GM12875 (cell line): Measurements from ENCODE around the gene MEF2B.
"Not testable (repeated sequence)": the region's sequence is repeated elsewhere in the genome, so short reads cannot be mapped to it uniquely, and the experiment has no call there.

ENCODE experiments used
- H3K4me3 ChIP-seq: one replicate; pipeline ENCODE4 v1.5.1; 2011; ENCODE audit warnings: low read depth, low read length, control low read depth
- TF ChIP-seq, protein P1 (sequence below): IDR thresholded peaks from 2 replicates; pipeline ENCODE4 v1.5.1; 2011; ENCODE audit warnings: low read depth, mild to moderate bottlenecking, control low read depth, inconsistent platforms, low read length, moderate library complexity, borderline replicate concordance; ENCODE audit not compliant: insufficient read depth

MEF2B gene

DNA sequence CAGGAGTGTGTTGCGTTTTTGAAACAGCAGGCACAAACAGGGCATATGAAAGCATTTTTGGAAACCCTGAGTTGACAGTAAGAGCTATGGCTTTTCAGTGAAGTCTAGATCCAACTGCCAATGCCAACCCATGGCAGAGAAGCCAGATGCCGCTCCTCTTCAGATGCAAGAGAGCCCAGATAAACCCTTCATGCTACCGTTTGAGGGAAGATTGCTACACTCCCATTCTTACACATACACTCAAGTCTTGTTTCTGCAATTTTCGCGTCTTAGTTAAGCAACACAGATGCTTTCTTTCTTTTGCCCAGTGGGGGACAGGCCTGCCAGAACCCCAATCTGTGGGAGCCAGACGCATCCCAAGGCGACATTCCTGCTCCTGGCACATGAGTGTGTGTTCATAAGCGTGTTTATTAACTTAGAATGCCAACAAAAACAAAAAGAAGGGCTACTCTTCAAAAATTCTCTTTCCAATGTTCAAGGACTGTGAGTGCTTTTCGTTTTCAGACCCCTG is 11.5 kb upstream of the MEF2B start:
- H3K4me3 ChIP-seq, result no peak overlapping the region
- TF ChIP-seq, protein P1, sequence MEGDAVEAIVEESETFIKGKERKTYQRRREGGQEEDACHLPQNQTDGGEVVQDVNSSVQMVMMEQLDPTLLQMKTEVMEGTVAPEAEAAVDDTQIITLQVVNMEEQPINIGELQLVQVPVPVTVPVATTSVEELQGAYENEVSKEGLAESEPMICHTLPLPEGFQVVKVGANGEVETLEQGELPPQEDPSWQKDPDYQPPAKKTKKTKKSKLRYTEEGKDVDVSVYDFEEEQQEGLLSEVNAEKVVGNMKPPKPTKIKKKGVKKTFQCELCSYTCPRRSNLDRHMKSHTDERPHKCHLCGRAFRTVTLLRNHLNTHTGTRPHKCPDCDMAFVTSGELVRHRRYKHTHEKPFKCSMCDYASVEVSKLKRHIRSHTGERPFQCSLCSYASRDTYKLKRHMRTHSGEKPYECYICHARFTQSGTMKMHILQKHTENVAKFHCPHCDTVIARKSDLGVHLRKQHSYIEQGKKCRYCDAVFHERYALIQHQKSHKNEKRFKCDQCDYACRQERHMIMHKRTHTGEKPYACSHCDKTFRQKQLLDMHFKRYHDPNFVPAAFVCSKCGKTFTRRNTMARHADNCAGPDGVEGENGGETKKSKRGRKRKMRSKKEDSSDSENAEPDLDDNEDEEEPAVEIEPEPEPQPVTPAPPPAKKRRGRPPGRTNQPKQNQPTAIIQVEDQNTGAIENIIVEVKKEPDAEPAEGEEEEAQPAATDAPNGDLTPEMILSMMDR, result no peak

DNA sequence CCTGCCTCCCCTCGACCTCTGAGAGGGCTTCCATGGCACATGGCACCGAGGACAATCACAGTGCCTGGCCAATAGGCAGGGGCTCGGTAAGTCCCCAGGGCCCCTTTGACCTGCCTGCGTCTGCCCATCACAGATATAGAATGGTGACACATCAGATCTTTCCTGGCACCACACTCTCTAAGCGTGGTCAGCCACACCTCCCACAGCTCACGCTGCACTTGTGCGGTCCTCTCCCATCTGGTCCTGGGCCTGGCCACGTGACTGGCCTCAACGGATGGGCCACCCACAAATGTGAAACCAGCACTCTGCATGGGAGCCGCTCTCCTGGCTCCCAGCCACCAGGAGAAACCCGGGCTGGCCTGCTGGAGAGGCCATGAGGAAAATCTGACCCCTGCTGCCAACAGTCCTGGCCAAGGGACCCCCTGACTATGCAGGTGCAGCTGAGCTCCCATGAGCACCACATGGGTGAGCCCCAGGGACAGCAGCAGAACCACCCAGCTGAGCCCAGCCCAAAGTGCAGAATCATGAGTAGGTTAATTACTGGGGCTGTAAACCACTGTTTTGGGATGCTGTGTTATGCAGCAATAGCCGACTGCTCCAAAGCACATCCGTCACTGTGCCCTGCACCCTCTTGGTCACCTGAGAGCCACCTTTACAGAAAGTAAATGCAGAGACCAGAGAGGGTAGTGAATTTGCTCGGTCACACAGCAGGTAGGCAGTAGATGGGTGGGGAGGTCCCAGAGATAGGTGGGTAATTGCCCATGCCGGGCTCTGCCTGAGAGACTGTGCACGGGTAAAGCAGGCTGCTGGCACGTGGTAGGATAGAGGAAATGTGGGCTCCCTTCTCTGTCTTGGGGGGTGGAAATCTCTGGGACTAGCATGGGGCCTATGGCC is 9.7 kb upstream of the MEF2B start:
- H3K4me3 ChIP-seq, result no peak overlapping the region
- TF ChIP-seq, protein P1, result no peak

DNA sequence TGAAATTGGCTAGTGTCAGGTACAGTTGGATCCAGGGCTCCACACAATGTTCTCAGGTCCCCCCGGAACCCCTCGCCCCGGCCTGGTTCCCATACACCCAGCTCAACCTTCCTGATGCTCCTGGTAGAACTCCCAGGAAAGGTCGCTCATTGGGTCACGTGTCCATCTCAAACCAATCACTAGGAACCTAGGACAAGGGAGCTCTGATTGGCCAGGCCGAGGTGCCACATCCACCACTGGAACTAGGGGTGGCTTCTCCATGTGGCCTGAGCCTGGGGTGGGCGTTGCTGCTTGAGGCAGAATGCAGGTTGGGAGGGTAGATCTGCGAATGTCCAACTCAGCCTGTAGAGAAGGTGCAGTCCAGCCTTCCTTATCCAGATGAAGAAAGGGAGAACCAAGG is 6.9 kb upstream of the MEF2B start:
- TF ChIP-seq, protein P1, result no peak
- H3K4me3 ChIP-seq, result no peak overlapping the region

DNA sequence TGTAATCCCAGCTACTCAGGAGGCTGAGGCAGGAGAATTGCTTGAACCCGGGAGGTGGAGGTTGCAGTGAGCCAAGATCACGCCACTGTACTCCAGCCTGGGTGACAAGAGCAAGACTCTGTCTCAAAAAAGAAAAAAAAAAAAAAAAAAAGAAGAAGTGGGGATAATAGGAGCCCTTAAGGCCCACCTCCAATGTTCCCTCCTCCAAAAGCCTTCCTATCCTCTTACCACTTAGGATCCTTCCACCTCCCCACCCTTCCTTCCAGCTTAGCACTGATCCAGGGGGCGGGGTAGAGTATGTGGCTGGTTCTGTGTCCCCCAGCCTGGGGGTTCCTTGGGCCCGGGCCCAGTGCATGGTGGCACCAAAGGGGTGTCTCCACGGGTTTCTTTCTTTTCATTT is 3.2 kb upstream of the MEF2B start:
- not testable (repeated sequence) for H3K4me3 ChIP-seq

DNA sequence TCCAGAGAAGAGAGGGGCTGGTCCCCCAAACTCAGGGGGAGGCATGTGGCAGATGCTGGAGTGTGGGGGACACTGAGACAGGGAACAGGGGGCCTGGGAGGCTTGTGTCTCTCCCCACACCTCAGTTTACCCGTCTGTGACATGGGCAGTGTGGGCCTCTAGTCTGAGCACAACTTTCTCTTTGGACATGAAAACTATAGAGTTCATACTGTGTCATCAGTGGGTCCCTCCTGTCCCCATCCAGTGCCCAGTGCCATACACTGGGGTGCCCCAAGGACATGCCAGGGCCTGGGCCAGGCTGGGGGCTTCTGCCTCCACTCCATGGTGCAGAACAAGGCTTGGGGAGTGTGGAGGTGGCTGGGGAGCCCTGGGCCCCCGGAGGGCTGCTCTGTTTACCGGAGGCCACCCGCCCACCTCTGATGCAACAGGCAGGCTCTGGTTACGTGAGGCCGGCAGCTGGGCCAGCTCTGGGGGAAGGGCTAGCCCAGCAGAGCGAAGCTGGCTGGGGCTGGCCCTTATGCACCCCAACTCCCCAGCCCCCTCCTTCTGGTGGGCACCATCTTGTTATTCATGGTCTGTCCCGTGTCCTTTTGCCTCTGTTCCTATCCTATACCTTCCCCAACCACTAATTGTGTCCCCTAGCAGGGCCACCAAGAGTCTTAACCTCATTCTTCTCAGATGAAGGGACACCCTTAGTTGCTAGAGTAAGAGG is 1.9 kb upstream of the MEF2B start:
- TF ChIP-seq, protein P1, result no peak

DNA sequence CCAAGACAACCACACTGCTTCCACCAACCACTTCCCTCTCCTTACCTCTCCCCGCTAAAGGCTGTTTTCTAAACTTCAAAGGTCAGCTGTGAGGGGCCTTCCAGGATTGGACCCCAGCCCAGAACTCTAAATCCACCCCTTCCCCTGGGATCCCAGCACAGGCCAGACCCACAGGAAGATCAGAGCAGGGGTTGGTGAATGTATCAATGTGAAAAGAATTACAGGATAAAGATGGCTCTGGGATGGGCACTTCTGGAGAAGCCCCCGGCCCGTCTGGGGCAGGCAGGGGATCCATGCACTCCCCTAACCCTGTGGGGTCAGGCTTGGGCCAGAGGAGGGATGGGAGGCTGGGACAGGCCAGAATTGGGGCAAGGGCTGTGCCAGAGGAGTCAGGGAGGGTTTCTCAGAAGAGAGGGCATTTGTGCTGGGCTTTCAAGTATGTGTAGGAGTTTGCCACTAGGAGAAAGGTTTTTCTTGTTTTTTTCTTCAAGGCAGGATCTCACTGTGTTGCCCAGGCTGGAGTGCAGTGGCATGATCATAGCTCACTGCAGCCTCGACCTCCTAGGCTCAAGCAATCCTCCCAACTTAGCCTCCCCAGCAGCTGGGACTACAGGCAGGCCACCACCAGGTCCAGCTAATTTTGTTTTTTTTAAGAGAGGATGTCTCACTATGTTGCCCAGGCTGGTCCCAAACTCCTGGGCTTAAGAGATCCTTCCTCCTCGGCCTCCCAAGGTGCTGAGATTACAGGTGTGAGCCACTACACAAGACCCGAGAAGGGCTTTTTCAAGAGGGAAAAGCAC is 1.0 kb upstream of the MEF2B start:
- TF ChIP-seq, protein P1, result no peak

More for the DNA sequence above, 1.9 kb upstream of the MEF2B start:
- no peak overlapping the region for H3K4me3 ChIP-seq

DNA sequence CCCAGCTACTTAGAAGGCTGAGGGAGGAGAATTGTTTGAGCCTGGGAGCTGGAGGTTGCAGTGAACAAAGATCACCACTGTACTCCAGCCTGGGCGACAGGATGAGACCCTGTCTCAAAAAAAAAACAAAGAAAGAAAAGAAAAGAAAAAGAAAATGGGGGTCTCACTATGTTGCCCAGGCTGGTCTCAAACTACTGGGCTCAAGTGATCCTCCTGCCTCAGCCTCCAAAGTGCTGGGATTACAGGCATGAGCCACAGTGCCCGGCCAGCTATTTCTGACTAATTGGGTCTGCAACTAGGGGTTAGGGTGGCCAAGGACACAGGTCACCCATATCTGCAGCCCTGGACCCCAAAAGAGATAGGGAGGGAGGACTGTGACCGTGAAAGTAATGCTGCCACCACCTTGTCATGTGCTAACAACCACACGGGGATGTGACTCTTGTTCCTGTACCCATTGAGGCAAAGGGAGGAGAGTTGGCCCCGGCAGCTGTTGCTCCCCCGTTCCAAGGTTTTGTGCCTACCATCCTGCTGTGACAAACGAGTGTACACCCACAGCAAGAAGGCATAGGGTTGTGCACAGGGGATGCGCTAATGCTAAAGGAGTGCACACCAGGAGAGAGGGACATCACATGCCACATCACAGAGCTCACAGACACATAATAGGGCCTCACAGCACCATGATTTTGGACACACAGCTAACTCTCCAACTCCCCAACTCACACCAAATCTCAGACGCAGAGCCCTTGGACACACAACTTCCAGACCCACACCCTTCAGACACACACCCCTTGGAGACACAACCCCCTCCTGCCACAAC is 619 bp downstream of the MEF2B start:
- peak overlapping the region; percentile 57 for H3K4me3 ChIP-seq
- TF ChIP-seq, protein P1, result no peak

More for the DNA sequence above, 1.0 kb upstream of the MEF2B start:
- no peak overlapping the region for H3K4me3 ChIP-seq
